ENCODE data around the gene FDPS. TPM values are rescaled to one million over a fixed set of nuclear protein-coding genes. Genes with fewer than 3 reads are reported as not detected.

FDPS gene
- total and polyA plus RNA-seq, 2 donors (not counting 3 experiments of a cell fraction or from before 2014, with no cell fraction given), result 630 to 646 TPM

GRCh38 chr1:155260276-155260675 is 48.4 kb upstream of the FDPS start:
- CTCF ChIA-PET, result interaction anchor here (1.4 to 2.4 kb wide), 2 partner anchors 10 to 53 kb away, joined by 4 to 13 read pairs; no protein-coding TSS in a partner anchor

More at GRCh38 chr1:155260276-155260675, 48.4 kb upstream of the FDPS start:
- Histone ChIP-seq H2AFZ (ENCODE audit: low read depth, low read length) (no peak overlapping the region), H3K4me3 (replicated peaks in 1 of 3; ENCODE audit: insufficient read depth in 1 of 3, low read depth in 1 of 3, low read length in 3 of 3) (no peak overlapping the region), H3K27me3 (ENCODE audit: control insufficient read depth in 2 of 2, insufficient read depth in 2 of 2, low read length in 2 of 2) (no peaks in the 10 kb centered on the region), H3K79me2 (ENCODE audit: control insufficient read depth, insufficient read depth, low read length) (peaks cover 17% of the 10 kb centered on the region), H3K27ac (ENCODE audit: insufficient read depth, low read depth, low read length) (no peak overlapping the region), H3K9me3 (replicated peaks; ENCODE audit: control insufficient read depth, insufficient read depth, low read length) (no peaks in the 10 kb centered on the region), H4K20me1 (replicated peaks; ENCODE audit: control insufficient read depth, extremely low read depth, insufficient read depth, low read length) (no peaks in the 10 kb centered on the region), H3K36me3 (ENCODE audit: control insufficient read depth in 2 of 2, extremely low read depth in 1 of 2, insufficient read depth in 2 of 2, low read length in 2 of 2) (peaks cover 6 to 22% of the 10 kb centered on the region in 2 experiments), H3K9me1 (replicated peaks; ENCODE audit: control insufficient read depth, extremely low read depth, insufficient read depth, low read length) (no peaks in the 10 kb centered on the region), H3K9ac (replicated peaks; ENCODE audit: extremely low read depth, insufficient read depth, low read length) (no peak overlapping the region), H3K4me2 (ENCODE audit: insufficient read depth, low read length) (no peak overlapping the region), H3K4me1 (ENCODE audit: control insufficient read depth, extremely low read depth, insufficient read depth, low read length) (peaks cover 14% of the 10 kb centered on the region)
- no TSS peak for BruUV-seq (replicated peaks)
- intact Hi-C loops (cut with micrococcal nuclease), result no loop called here
- FAIRE-seq, result no peak
- no peak for DNase-seq (ENCODE audit: low read depth, low spot score)
- POLR2A ChIA-PET, result no interaction called here
- dilution Hi-C loops (cut with MboI; ENCODE audit: extremely low pct_ligation_motif_present, low sequenced_read_pairs), result no loop called here
- TF ChIP-seq POLR2AphosphoS5 (IDR thresholded peaks at IDR 0.05; ENCODE audit: insufficient read depth, low read depth, low read length) (no peak), CTCF (IDR thresholded peaks at IDR 0.05; ENCODE audit: extremely low read depth in 1 of 2, insufficient read depth in 1 of 2, low read depth in 1 of 2, low read length in 2 of 2) (no peak), POLR2A (IDR thresholded peaks at IDR 0.05; ENCODE audit: low read depth, low read length) (no peak), FOS (IDR thresholded peaks at IDR 0.05; ENCODE audit: borderline replicate concordance, insufficient read depth, low read length) (no peak), EZH2 (IDR thresholded peaks at IDR 0.05; ENCODE audit: borderline replicate concordance, low read depth, low read length, severe bottlenecking) (no peak), JUN (IDR thresholded peaks at IDR 0.05; ENCODE audit: borderline replicate concordance, insufficient read depth, insufficient read length, low read depth) (no peak), GATA2 (IDR thresholded peaks at IDR 0.05; ENCODE audit: insufficient read depth, insufficient read length, low read depth, low read length) (no peak), MYC (IDR thresholded peaks at IDR 0.05; ENCODE audit: low read depth, low read length) (no peak)
- TF ChIP-seq, protein P1, sequence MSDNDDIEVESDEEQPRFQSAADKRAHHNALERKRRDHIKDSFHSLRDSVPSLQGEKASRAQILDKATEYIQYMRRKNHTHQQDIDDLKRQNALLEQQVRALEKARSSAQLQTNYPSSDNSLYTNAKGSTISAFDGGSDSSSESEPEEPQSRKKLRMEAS (IDR thresholded peaks at IDR 0.05; ENCODE audit: insufficient read depth, insufficient read length), result no peak

Measured in endothelial cell of umbilical vein (primary cell).